Fibroblast of the aortic adventitia (primary cell): ENCODE measurements around the gene KLK13. TPM values are rescaled to one million over a fixed set of nuclear protein-coding genes. Genes with fewer than 3 reads are reported as not detected.

Experiments
- DNase-seq: peaks from one replicate; pipeline ENCODE4 v3.0.0-alpha.2; 2010; ENCODE audit warnings: low read depth
- H3K4me3 ChIP-seq: 2 replicates; pipeline ENCODE4 v1.5.1; 2011; ENCODE audit warnings: low read depth, mild to moderate bottlenecking, control low read depth, low read length, moderate library complexity
- CTCF ChIP-seq: IDR thresholded peaks from 2 replicates; pipeline ENCODE4 v1.5.1; 2011; ENCODE audit warnings: mild to moderate bottlenecking, low read length, control low read depth, inconsistent platforms; ENCODE audit not compliant: insufficient read depth
- total RNA-seq: library from RNA; depleted of rRNA; stranded (reverse); fragments of >200 nt; gene quantifications from 2 replicates; pipeline ENCODE4 v1.2.3, GENCODE V29; 2012; ENCODE audit warnings: low replicate concordance

Gene KLK13
- total RNA-seq, 1 donor = not detected

DNA sequence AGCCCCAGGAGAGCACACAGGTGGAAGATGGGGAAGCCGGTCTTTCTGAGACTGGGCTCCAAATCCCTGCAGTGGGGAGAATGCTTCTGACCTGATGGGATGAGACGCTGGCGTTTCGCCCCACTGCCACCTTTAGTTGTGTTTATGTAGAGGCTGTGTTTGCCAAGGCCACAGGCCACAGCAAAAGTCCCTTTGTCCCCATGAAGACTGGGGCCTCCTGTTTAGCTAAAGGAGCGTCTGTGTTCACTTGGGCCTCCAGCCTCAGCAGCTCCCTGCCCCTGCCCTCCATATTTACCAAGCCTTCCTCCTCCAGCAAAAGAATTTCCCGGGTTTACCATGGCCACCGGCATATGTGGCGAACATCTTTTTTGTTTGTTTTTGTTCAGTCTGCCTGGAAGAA lies 28.2 kb upstream of the KLK13 start:
- DNase-seq = no peak
- no peak for TF ChIP-seq CTCF
- H3K4me3 ChIP-seq = no peak overlapping the region

DNA sequence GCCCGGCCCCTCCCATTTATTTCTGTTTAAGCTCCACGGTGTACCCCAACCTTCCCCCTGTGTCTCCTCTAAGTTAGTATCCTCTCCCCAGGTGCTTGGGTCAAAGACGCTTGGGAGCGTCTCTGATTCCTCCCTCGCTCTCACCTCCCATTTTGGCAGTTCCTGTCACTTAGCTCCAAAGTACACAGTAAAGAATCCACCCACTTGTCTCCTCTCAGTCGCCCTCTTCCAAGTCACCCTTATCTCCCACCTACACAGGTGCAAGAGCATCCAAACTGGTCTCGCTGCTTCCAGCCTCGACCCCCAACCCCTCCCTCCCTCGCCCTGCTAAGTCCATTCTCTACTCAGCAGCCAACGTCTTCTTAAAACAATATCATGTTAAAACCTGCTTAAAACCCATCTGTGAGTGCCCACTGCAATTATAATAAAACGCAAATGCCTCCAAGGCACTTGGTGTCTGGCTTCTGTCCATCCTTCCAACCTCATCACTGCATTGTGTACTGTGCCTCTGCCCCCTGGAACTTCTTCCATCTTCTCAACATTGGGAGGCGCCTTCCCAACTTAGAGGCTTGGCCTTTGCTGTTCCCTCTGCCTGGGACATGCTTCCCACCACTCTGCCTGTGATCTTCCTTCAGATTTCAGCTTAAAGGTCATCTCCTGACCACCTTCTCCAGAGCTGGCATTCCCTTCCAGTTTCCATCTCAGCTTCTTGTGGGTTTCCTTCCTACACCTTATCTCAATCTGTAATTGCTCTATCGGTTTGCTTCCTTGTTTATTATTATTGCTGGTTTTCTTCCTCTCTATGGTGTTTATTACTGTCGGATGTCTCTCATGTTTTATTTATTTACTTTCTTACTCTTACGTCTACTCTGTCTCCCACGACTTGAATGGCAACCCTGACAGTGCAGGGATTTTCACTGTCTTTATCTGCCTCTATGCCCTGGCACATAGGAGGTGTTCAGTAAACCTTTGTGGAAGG lies 27.3 kb upstream of the KLK13 start:
- DNase-seq = no peak

GRCh38 chr19:51091126-51091525 lies 26.2 kb upstream of the KLK13 start:
- no peak for DNase-seq
- TF ChIP-seq CTCF = no peak
- H3K4me3 ChIP-seq = no peak overlapping the region

More for the DNA sequence above, 27.3 kb upstream of the KLK13 start:
- TF ChIP-seq CTCF = no peak
- H3K4me3 ChIP-seq = no peak overlapping the region

DNA sequence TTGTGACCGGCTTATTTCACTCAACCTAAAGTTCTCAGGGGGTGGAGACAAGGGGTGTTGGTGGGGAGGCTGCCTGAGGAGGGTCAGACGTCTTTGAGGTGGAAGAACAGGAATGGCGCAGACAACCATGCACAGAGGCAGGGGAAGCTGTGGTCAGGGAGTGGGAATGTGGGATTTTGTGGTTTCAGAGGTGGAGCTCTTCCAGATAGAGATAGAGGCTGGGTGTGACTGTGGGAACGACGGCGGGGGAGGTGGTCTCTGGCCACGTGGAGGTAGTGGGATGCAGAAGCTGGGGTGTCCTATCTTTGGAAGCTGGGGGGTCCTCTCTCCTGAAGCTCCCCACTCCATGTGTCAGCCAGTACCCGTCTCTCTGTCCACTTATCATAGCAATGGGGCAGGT lies 25.6 kb upstream of the KLK13 start:
- H3K4me3 ChIP-seq = no peak overlapping the region
- DNase-seq = no peak
- no peak for TF ChIP-seq CTCF

DNA sequence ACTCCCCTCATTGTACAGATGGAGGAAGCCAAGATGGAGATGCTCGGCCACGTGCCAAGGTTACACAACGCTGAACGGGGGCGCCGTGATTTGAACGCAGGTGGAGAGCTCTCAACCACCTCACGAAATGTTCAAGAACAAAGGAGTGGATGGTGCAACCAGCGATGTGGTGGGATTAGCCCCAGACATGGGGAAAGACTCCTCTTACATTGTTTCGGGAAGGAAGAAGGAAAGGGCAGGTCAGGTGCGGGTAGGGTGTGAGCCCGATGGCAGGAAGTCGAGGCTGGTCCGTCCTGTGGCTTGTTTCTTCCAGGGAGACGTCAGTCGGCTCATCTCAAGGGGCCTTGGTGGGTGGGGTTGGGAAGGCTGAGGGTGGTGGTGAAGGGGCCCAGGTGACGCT lies 24.9 kb upstream of the KLK13 start:
- no peak for TF ChIP-seq CTCF
- H3K4me3 ChIP-seq = no peak overlapping the region
- DNase-seq = no peak

- no peak for DNase-seq
- H3K4me3 ChIP-seq = no peak overlapping the region
- no peak for TF ChIP-seq CTCF
These were observed 21.4 kb upstream of the KLK13 start for GRCh38 chr19:51086153-51086850.
